ENCODE results near the gene ACSF2. TPM values are rescaled to one million over a fixed set of nuclear protein-coding genes. Genes with fewer than 3 reads are reported as not detected.

Gene ACSF2
- total RNA-seq, 1 experiment from 2014 or later = 161 TPM

- Histone ChIP-seq H3K36me3 (ENCODE audit: control insufficient read depth, insufficient read depth, low read length) (no peaks in the 10 kb centered on the region), H3K9me3 (no peaks in the 10 kb centered on the region), H3K4me3 (ENCODE audit: low read depth, low read length) (no peak overlapping the region), H3K4me1 (peaks cover 54% of the 10 kb centered on the region), H3K27me3 (replicated peaks; ENCODE audit: control insufficient read depth, insufficient read depth, low read length) (no peaks in the 10 kb centered on the region)
- no peaks in the 10 kb centered on the region for H3K9me3 Mint-ChIP-seq (ENCODE audit: unreplicated experiment)
- H3K4me3 Mint-ChIP-seq (ENCODE audit: unreplicated experiment) = peak overlapping the region; percentile 34
- H3K27ac Mint-ChIP-seq (ENCODE audit: unreplicated experiment) = peak overlapping the region; percentile 54
- no peak for TF ChIP-seq CTCF (IDR thresholded peaks at IDR 0.05; ENCODE audit: insufficient read depth in 1 of 2, low read depth in 1 of 2, low read length in 1 of 2, severe bottlenecking in 1 of 2, unreplicated experiment in 1 of 2)
- BruUV-seq (replicated peaks) = no TSS peak
- POLR2A ChIA-PET = no interaction called here
- intact Hi-C loops (cut with micrococcal nuclease; ENCODE audit: unreplicated experiment) = no loop called here
- CTCF ChIA-PET = interaction anchor here (1.0 to 3.6 kb wide), 3 partner anchors 19 to 60 kb away, joined by 3 to 40 read pairs (median 4); partner anchors contain the start of gene LRRC59
- H3K27me3 Mint-ChIP-seq (ENCODE audit: insufficient read depth, unreplicated experiment) = no peaks in the 10 kb centered on the region
- peak in 1 of 2 experiments; percentile 50 for DNase-seq
- no peaks in the 10 kb centered on the region for H3K36me3 Mint-ChIP-seq (ENCODE audit: insufficient read depth, unreplicated experiment)
- peaks cover 50% of the 10 kb centered on the region for H3K4me1 Mint-ChIP-seq (ENCODE audit: low read depth, unreplicated experiment)
Measured at GRCh38 chr17:50424246-50424995, 1.6 kb upstream of the ACSF2 start.

DNA sequence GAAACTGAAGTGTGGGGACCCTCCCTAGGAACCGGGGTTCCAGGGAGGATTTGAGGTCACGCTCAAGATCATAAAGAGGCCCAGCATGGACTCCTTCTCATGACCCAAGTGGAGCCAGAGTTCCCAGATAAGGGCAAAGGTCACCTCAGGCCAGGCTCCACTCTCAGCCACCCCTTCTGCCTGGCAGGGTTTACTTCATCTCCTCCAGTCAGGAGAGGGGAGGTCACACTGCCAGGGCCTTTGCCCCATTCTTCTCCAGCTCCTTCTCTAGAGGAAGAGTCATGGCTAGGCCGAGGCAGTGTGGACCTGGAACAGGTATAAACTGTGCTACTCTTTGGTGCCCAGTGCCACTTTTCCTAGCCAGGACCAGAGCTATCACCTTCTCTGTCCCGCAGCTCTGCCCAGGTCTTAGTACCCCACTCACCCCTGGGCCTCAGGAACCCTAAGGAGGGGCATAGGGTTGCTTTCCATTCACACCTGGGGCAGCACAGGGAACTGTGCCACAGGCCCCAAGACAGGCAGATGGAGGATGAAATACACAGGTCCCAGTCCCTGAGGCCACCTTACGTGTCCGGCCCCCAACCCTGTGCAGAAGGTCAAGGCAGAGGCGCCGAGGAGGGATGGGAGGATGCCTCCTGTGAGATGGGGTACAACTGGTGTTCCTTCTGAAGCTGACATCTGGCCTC lies 879 bp upstream of the ACSF2 start:
- Mint-ChIP-seq H3K36me3 (ENCODE audit: insufficient read depth, unreplicated experiment) (peaks cover 5% of the 10 kb centered on the region), H3K27me3 (ENCODE audit: insufficient read depth, unreplicated experiment) (no peaks in the 10 kb centered on the region), H3K27ac (ENCODE audit: unreplicated experiment) (peak overlapping the region; percentile 54), H3K4me3 (ENCODE audit: unreplicated experiment) (peak overlapping the region; percentile 80), H3K9me3 (ENCODE audit: unreplicated experiment) (no peaks in the 10 kb centered on the region), H3K4me1 (ENCODE audit: low read depth, unreplicated experiment) (peaks cover 57% of the 10 kb centered on the region)
- no TSS peak for BruUV-seq (replicated peaks)
- DNase-seq = no peak
- TF ChIP-seq CTCF (IDR thresholded peaks at IDR 0.05; ENCODE audit: insufficient read depth in 1 of 2, low read depth in 1 of 2, low read length in 1 of 2, severe bottlenecking in 1 of 2, unreplicated experiment in 1 of 2) = no peak
- ChIA-PET CTCF (interaction anchor here (0.6 to 3.6 kb wide), 9 partner anchors 15 to 420 kb away, joined by 3 to 40 read pairs (median 6); partner anchors contain the start of gene LRRC59), POLR2A (interaction anchor here (0.6 to 1.3 kb wide), 2 partner anchors 28 to 694 kb away, joined by 4 to 8 read pairs; partner anchors contain the start of gene LRRC59)
- intact Hi-C loops (cut with micrococcal nuclease; ENCODE audit: unreplicated experiment) = no loop called here
- peaks cover 60% of the 10 kb centered on the region for H3K4me1 ChIP-seq
- no peaks in the 10 kb centered on the region for H3K27me3 ChIP-seq (replicated peaks; ENCODE audit: control insufficient read depth, insufficient read depth, low read length)
- no peaks in the 10 kb centered on the region for H3K9me3 ChIP-seq
- peak overlapping the region; percentile 74 for H3K4me3 ChIP-seq (ENCODE audit: low read depth, low read length)
- no peaks in the 10 kb centered on the region for H3K36me3 ChIP-seq (ENCODE audit: control insufficient read depth, insufficient read depth, low read length)

- Histone ChIP-seq H3K4me3 (ENCODE audit: low read depth, low read length) (peak overlapping the region; percentile 74), H3K4me1 (peaks cover 70% of the 10 kb centered on the region), H3K9me3 (no peaks in the 10 kb centered on the region), H3K36me3 (ENCODE audit: control insufficient read depth, insufficient read depth, low read length) (no peaks in the 10 kb centered on the region), H3K27me3 (replicated peaks; ENCODE audit: control insufficient read depth, insufficient read depth, low read length) (no peaks in the 10 kb centered on the region)
- H3K36me3 Mint-ChIP-seq (ENCODE audit: insufficient read depth, unreplicated experiment) = peaks cover 12% of the 10 kb centered on the region
- H3K4me3 Mint-ChIP-seq (ENCODE audit: unreplicated experiment) = peak overlapping the region; percentile 80
- POLR2A ChIA-PET = interaction anchor here (0.5 to 1.6 kb wide), 5 partner anchors 17 to 276 kb away, joined by 5 to 9 read pairs (median 6); partner anchors contain the start of genes LRRC59 and PPP1R9B
- BruUV-seq (replicated peaks) = no TSS peak
- H3K27me3 Mint-ChIP-seq (ENCODE audit: insufficient read depth, unreplicated experiment) = no peaks in the 10 kb centered on the region
- H3K27ac Mint-ChIP-seq (ENCODE audit: unreplicated experiment) = peak overlapping the region; percentile 54
- no peaks in the 10 kb centered on the region for H3K9me3 Mint-ChIP-seq (ENCODE audit: unreplicated experiment)
- no peak for DNase-seq
- intact Hi-C loops (cut with micrococcal nuclease; ENCODE audit: unreplicated experiment) = no loop called here
- CTCF ChIA-PET = interaction anchor here (0.6 to 3.6 kb wide), 11 partner anchors 9 to 261 kb away, joined by 3 to 40 read pairs (median 4); partner anchors contain the start of gene LRRC59
- TF ChIP-seq CTCF (IDR thresholded peaks at IDR 0.05; ENCODE audit: insufficient read depth in 1 of 2, low read depth in 1 of 2, low read length in 1 of 2, severe bottlenecking in 1 of 2, unreplicated experiment in 1 of 2) = no peak
- peaks cover 60% of the 10 kb centered on the region for H3K4me1 Mint-ChIP-seq (ENCODE audit: low read depth, unreplicated experiment)
Measured at GRCh38 chr17:50426472-50426782, 409 bp downstream of the ACSF2 start.
